GM23248 (cell line): ENCODE results near the gene RAPGEF4.

Experiments
- EZH2 ChIP-seq: fragments of 200-600 bp; sonication (generic); IDR thresholded peaks from 2 replicates; pipeline ENCODE4 v1.6.1; 2018; ENCODE audit warnings: antibody characterized with exemption, mild to moderate bottlenecking; ENCODE audit not compliant: insufficient read depth, poor library complexity, severe bottlenecking
- EZH2phosphoT487 ChIP-seq: fragments of 200-600 bp; sonication (generic); IDR thresholded peaks from 2 replicates; pipeline ENCODE4 v1.6.1; 2018; ENCODE audit warnings: antibody characterized with exemption, moderate library complexity, mild to moderate bottlenecking, low read depth; ENCODE audit not compliant: insufficient read depth

DNA sequence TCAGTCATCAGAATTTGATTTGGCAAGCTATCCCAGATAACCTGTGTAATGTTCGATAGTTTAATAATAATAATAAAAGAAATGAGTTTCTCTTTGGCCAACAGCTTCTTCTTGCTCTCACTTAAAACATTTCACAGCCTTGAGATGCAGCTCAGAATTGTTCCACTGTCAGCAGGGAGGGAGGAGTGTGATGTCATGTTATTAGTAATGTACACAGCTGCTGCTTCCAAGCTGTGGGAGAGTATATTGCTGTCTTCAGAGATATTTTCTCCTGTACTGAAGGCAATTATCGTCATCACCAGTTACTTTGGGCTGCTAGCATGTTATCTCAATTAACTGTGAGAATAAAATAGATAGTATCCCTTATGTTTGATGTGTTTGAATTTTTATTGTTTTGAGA lies 193.1 kb downstream of the RAPGEF4 start:
- no peak for TF ChIP-seq EZH2phosphoT487
- no peak for TF ChIP-seq EZH2
